MG63 (cell line): ENCODE data around the gene EPN1. TPM values are rescaled to one million over a fixed set of nuclear protein-coding genes. Genes with fewer than 3 reads are reported as not detected.

Source experiments
- DNase-seq: peaks from one replicate; pipeline ENCODE4 v3.0.0-alpha.2; 2020
- H3K27me3 ChIP-seq: fragments of 250-450 bp; sonication (Bioruptor Pico); 2 replicates; pipeline ENCODE4 v1.5.1; 2020; ENCODE audit warnings: mild to moderate bottlenecking, moderate library complexity
- H3K36me3 ChIP-seq: fragments of 250-450 bp; sonication (Bioruptor Pico); 2 replicates; pipeline ENCODE4 v1.5.1; 2020; ENCODE audit warnings: mild to moderate bottlenecking, moderate library complexity
- H3K4me3 ChIP-seq: fragments of 250-450 bp; sonication (Bioruptor Pico); 2 replicates; pipeline ENCODE4 v1.5.1; 2020; ENCODE audit warnings: mild to moderate bottlenecking, moderate library complexity
- H3K9me3 ChIP-seq: fragments of 250-450 bp; sonication (Bioruptor Pico); 2 replicates; pipeline ENCODE4 v1.5.1; 2020; ENCODE audit warnings: mild to moderate bottlenecking, moderate library complexity
- total RNA-seq: library from RNA; depleted of rRNA; stranded (reverse); fragments of >200 nt; shearing (Covaris generic); gene quantifications from 2 replicates; pipeline ENCODE4 v1.2.3, GENCODE V29; 2014; ENCODE audit warnings: low replicate concordance

Gene EPN1
- total RNA-seq, 1 experiment from 2014 or later, result 158 TPM

GRCh38 chr19:55691561-55692481 lies 16.8 kb downstream of the EPN1 start:
- Histone ChIP-seq H3K9me3 (no peaks in the 10 kb centered on the region), H3K36me3 (peaks cover 51% of the 10 kb centered on the region), H3K4me3 (no peak overlapping the region), H3K27me3 (no peaks in the 10 kb centered on the region)
- no peak for DNase-seq

- Histone ChIP-seq H3K36me3 (peaks cover 48% of the 10 kb centered on the region), H3K4me3 (no peak overlapping the region), H3K9me3 (no peaks in the 10 kb centered on the region), H3K27me3 (no peaks in the 10 kb centered on the region)
- DNase-seq, result no peak
These were observed 17.7 kb downstream of the EPN1 start for GRCh38 chr19:55692681-55693081.

- Histone ChIP-seq H3K27me3 (no peaks in the 10 kb centered on the region), H3K4me3 (no peak overlapping the region), H3K9me3 (no peaks in the 10 kb centered on the region), H3K36me3 (peaks cover 46% of the 10 kb centered on the region)
- no peak for DNase-seq
These were observed 18.4 kb downstream of the EPN1 start for GRCh38 chr19:55693336-55693974.

GRCh38 chr19:55694241-55694655 lies 19.2 kb downstream of the EPN1 start:
- Histone ChIP-seq H3K36me3 (peaks cover 43% of the 10 kb centered on the region), H3K9me3 (no peaks in the 10 kb centered on the region), H3K4me3 (no peak overlapping the region), H3K27me3 (no peaks in the 10 kb centered on the region)
- no peak for DNase-seq

DNA sequence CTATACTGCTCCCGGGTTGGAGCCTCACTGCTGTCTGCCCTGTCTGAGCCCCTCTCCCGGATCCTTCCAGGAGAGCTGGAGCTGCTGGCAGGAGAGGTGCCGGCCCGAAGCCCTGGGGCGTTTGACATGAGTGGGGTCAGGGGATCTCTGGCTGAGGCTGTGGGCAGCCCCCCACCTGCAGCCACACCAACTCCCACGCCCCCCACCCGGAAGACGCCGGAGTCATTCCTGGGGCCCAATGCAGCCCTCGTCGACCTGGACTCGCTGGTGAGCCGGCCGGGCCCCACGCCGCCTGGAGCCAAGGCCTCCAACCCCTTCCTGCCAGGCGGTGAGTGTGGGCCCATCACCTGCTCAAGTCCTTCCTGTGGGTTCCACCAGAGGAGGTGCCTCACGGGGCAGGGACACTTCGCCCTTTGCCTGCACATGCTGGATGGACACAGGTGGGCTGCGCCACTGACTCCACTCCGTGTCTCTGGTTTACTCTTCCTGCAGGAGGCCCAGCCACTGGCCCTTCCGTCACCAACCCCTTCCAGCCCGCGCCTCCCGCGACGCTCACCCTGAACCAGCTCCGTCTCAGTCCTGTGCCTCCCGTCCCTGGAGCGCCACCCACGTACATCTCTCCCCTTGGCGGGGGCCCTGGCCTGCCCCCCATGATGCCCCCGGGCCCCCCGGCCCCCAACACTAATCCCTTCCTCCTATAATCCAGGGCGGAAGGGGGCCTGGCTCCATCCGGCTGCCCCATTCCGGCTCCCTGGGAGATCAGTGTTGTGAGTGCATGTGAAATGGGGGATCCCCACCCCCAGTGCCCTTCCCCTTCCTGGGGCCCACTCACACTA lies 19.8 kb downstream of the EPN1 start:
- Histone ChIP-seq H3K36me3 (peaks cover 37% of the 10 kb centered on the region), H3K4me3 (no peak overlapping the region), H3K27me3 (no peaks in the 10 kb centered on the region), H3K9me3 (no peaks in the 10 kb centered on the region)
- DNase-seq, result no peak

- H3K36me3 ChIP-seq, result peaks cover 34% of the 10 kb centered on the region
These were observed 20.7 kb downstream of the EPN1 start for GRCh38 chr19:55695511-55696290.

GRCh38 chr19:55696301-55697068 lies 21.5 kb downstream of the EPN1 start:
- no peak overlapping the region for H3K4me3 ChIP-seq
- no peaks in the 10 kb centered on the region for H3K27me3 ChIP-seq
- H3K9me3 ChIP-seq, result no peaks in the 10 kb centered on the region
- DNase-seq, result no peak
- H3K36me3 ChIP-seq, result peaks cover 36% of the 10 kb centered on the region

More at GRCh38 chr19:55695511-55696290, 20.7 kb downstream of the EPN1 start:
- H3K27me3 ChIP-seq, result no peaks in the 10 kb centered on the region
- no peaks in the 10 kb centered on the region for H3K9me3 ChIP-seq
- DNase-seq, result no peak
- no peak overlapping the region for H3K4me3 ChIP-seq

DNA sequence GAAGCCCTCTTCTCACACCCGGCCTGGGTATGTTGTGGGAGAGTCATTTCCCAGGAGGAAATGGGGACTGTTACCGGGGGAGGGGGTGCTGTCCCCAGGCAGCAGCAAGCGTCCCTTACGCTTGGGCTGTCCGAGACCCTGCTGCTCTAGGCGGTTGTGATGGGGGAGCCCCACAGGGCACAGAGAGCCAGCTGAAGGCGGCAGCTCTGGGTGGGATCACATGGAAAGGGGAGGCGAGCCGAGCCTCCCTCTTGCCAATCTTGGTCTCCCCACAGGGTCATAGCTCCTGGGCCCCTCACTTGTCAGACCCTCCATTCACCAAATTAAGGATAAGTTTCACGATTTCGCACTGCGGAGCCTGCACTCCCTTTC lies 22.0 kb downstream of the EPN1 start:
- DNase-seq, result no peak
- no peaks in the 10 kb centered on the region for H3K9me3 ChIP-seq
- H3K36me3 ChIP-seq, result peaks cover 36% of the 10 kb centered on the region
- H3K27me3 ChIP-seq, result no peaks in the 10 kb centered on the region
- H3K4me3 ChIP-seq, result no peak overlapping the region

DNA sequence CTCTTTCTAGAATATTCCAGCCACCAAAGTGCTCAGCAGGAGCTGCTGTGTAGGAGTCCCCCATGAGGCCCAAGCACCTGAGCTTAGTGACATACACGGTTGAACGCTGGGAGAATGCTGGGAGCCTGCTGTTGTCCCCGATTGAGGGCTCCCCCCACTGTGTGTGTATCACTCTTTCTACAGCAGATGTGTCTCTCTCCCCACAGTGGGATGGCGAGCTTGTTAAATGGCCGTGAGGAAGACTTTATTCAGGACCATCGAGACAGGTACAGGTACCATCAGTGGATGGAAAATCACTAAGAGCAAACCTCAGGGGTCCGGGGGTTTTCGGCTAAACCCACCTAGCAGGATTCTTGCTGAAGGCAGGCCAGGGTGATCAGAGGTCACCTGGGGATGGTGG lies 22.7 kb downstream of the EPN1 start:
- H3K36me3 ChIP-seq, result peaks cover 34% of the 10 kb centered on the region
- no peaks in the 10 kb centered on the region for H3K27me3 ChIP-seq
- no peak for DNase-seq
- H3K4me3 ChIP-seq, result no peak overlapping the region
- no peaks in the 10 kb centered on the region for H3K9me3 ChIP-seq

DNA sequence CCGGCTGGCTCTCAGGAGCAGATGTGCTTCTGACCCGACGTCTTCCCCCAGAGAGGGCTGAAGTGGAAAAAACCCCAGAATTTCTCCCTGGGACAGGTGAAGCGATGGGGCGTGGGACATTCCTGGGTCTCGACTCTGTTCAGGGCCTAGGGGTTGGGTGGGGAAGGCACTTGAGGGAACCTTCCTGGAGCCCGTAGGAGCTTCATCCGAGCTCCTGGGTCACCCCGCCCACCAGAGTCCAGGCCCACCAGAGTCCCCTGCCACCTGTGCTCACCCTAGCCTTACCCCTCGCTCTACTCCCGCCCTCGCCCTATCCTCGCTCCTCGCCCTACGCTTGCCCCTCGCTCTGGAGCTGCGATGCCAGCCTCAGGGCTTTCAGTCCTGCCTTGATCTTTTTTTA lies 23.2 kb downstream of the EPN1 start:
- Histone ChIP-seq H3K36me3 (peaks cover 32% of the 10 kb centered on the region), H3K27me3 (no peaks in the 10 kb centered on the region), H3K9me3 (no peaks in the 10 kb centered on the region), H3K4me3 (no peak overlapping the region)
- DNase-seq, result no peak

GRCh38 chr19:55699221-55699620 lies 24.2 kb downstream of the EPN1 start:
- Histone ChIP-seq H3K36me3 (peaks cover 37% of the 10 kb centered on the region), H3K9me3 (no peaks in the 10 kb centered on the region), H3K27me3 (no peaks in the 10 kb centered on the region), H3K4me3 (no peak overlapping the region)
- DNase-seq, result no peak

DNA sequence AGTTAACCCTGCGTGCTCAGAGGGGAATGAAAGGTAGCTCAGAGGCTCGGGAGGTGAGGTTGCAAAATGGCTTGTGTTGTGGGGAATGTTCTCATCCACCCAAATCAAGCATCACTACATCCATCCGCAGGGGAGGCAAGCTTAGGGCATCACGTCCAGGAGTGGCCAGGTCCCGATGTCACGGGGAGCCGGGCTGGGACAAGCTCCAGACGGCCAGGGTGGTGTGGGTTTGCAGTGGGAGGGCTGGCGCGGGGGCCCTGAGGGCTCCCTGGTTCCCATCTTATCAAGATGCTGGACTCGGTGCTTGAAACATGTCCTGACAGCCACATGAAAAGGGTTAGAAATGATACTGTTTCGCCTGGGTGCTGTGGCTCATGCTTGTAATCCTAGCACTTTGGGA lies 25.8 kb downstream of the EPN1 start:
- Histone ChIP-seq H3K36me3 (peaks cover 35% of the 10 kb centered on the region), H3K27me3 (no peaks in the 10 kb centered on the region), H3K4me3 (no peak overlapping the region), H3K9me3 (no peaks in the 10 kb centered on the region)
- DNase-seq, result no peak

DNA sequence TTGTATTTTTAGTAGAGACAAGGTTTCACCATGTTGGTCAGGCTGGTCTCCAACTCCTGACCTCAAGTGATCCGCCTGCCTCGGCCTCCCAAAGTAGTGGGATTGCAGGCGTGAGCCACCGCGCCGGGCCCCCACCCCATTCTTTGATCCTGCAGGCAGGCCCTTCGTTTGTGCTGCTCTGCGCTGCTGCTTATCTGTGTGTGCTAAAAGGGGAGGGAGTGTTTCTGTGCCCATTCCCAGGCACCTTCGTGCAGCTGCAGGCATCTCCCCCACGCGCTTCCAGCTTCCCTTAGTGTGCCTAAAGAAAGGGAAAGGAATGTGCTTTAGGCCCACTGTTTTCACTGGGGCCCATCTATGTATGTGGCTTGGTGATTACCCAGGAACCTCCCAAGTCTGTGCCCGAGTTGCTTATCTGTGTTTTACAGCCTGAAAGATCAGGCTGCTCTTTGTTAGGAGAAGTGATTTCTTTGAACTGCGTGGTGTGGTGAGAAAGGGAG lies 27.2 kb downstream of the EPN1 start:
- DNase-seq, result no peak
- no peaks in the 10 kb centered on the region for H3K9me3 ChIP-seq
- no peak overlapping the region for H3K4me3 ChIP-seq
- H3K36me3 ChIP-seq, result peaks cover 28% of the 10 kb centered on the region
- H3K27me3 ChIP-seq, result no peaks in the 10 kb centered on the region

DNA sequence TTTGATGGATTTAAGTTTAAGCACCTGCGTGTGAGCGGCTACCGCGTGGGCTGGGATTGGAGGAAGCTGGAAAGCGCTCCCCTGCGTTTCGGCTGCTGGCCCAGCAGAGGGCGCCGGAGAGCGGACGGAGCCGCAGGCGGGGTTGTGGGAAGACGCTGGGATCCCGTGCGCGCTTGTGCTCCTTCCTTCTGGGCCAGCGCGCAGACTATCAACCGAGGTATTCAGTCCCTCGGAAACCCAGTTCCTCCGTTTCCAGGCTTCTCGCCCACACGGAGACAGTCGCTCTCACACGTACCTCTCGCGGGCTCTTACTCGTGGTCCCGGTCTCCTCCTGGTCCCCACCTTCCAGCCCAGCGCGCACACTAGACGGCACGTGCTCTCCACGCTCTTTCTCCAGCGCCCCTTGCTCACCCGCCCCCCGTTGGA lies 28.8 kb downstream of the EPN1 start:
- Histone ChIP-seq H3K9me3 (no peaks in the 10 kb centered on the region), H3K36me3 (peaks cover 24% of the 10 kb centered on the region), H3K4me3 (no peak overlapping the region), H3K27me3 (peaks cover 7% of the 10 kb centered on the region)
- no peak for DNase-seq

- Histone ChIP-seq H3K9me3 (no peaks in the 10 kb centered on the region), H3K36me3 (peaks cover 24% of the 10 kb centered on the region), H3K27me3 (peaks cover 7% of the 10 kb centered on the region), H3K4me3 (no peak overlapping the region)
- DNase-seq, result no peak
These were observed 29.6 kb downstream of the EPN1 start for GRCh38 chr19:55704494-55705245.
